ENCODE measurements around the gene MPZL3. TPM values are rescaled to one million over a fixed set of nuclear protein-coding genes. Genes with fewer than 3 reads are reported as not detected.
A peak's percentile ranks its signal among the peaks of the same experiment; 100 is the strongest.

The MPZL3 gene
- 0.47 TPM for polyA plus RNA-seq (2013, experiment 1 of 2)
- polyA plus RNA-seq (2013, experiment 2 of 2) = 0.47 TPM

- H3K4ac ChIP-seq (ENCODE audit: low read length) = no peak within 1 kb of the TSS
- peak within 1 kb of the TSS; percentile 90 for H4K91ac ChIP-seq (ENCODE audit: low read depth, low read length, poor library complexity)
- no peaks in the 10 kb centered on the region for H3K79me1 ChIP-seq (ENCODE audit: low read depth, low read length)
- H3K18ac ChIP-seq (ENCODE audit: low read length) = peak within 1 kb of the TSS; percentile 96
- peaks cover 0 to 33% (median 0%) of the 10 kb centered on the region in 3 experiments for H3K27me3 ChIP-seq (ENCODE audit: control insufficient read depth in 3 of 3, insufficient read depth in 3 of 3, low read depth in 1 of 3, low read length in 3 of 3)
- no peak within 1 kb of the TSS for H4K8ac ChIP-seq (ENCODE audit: low read depth, low read length)
- H2BK5ac ChIP-seq (ENCODE audit: low read length) = no peak within 1 kb of the TSS
- no peaks in the 10 kb centered on the region for H3K36me3 ChIP-seq (replicated peaks in 1 of 2; ENCODE audit: control insufficient read depth in 2 of 2, insufficient read depth in 2 of 2, low read length in 2 of 2)
- no peak within 1 kb of the TSS for H2AK5ac ChIP-seq (ENCODE audit: low read depth, low read length)
- H3K4me1 ChIP-seq (ENCODE audit: control insufficient read depth in 2 of 2, insufficient read depth in 1 of 2, low read depth in 1 of 2, low read length in 2 of 2) = no peaks in the 10 kb centered on the region
- H2BK15ac ChIP-seq (ENCODE audit: low read length) = no peak within 1 kb of the TSS
- H2BK120ac ChIP-seq (ENCODE audit: low read depth, low read length) = no peak within 1 kb of the TSS
- no peak within 1 kb of the TSS for H3K14ac ChIP-seq (ENCODE audit: low read length)
- DNase-seq (ENCODE audit: low spot score) = peak; percentile 69
- WGBS, 2 donors (ENCODE audit: extremely low coverage in 2 of 2, insufficient read length in 2 of 2, insufficient replicate concordance in 1 of 2) = no CpG with 5 or more reads among the region's 33 CpGs
- H3K4me3 ChIP-seq (ENCODE audit: low read length in 2 of 2) = peak within 1 kb of the TSS; percentile 75 to 91
- H2BK12ac ChIP-seq (ENCODE audit: low read length) = peak within 1 kb of the TSS; percentile 18
- peak within 1 kb of the TSS; percentile 98 for H2AFZ ChIP-seq (ENCODE audit: low read length)
- H3K23ac ChIP-seq (ENCODE audit: low read depth, low read length, poor library complexity) = no peak within 1 kb of the TSS
- H3K4me2 ChIP-seq (ENCODE audit: insufficient read depth, low read length, poor library complexity, severe bottlenecking) = peak within 1 kb of the TSS; percentile 72
- H3K9ac ChIP-seq (ENCODE audit: low read depth, low read length, poor library complexity) = peak within 1 kb of the TSS; percentile 56
- peak within 1 kb of the TSS; percentile 80 for H3K27ac ChIP-seq (replicated peaks; ENCODE audit: low read length)
- peaks cover 0 to 5% of the 10 kb centered on the region in 2 donors for H3K9me3 ChIP-seq (replicated peaks in 1 of 2; ENCODE audit: control insufficient read depth in 2 of 2, insufficient read depth in 1 of 2, low read depth in 1 of 2, low read length in 2 of 2)
Measured at GRCh38 chr11:118251858-118252652, at the start of gene MPZL3. Gene MPZL3, minus strand, starts transcription at chr11:118252365. Its CDS starts 71 bp downstream, at chr11:118252294.

DNA sequence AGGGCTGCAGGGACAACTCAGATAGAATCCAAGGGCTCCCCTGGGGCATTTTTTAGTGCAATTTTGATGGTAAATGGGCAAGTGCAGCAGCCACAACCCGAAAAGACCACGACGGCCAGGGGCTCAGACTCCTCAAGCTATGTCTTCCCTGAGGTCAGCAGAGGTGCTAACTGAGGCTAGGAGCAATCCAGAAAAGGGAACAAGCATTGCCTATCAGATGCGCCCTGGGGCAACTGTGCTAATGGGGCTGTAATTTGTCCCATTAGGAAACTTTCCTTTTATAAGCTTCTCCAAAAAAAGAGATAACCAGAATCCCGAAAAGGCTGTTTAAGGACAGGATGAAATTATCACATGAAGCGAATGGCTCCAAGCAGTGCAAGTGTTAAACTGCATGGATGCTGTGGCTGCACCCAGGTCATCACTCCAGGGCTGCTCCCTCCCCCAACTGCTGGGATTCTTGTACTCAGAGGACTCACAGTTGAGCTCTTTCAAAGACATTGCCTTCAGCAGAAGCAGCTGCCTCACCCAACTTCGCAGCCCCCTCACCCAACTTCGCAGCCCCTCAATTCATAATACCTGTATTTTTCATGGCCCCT, 49.5 kb upstream of the MPZL3 start:
- Histone ChIP-seq H3K27me3 (ENCODE audit: control insufficient read depth in 3 of 3, insufficient read depth in 3 of 3, low read depth in 1 of 3, low read length in 3 of 3) (peaks cover 0 to 49% (median 0%) of the 10 kb centered on the region in 3 experiments), H2BK5ac (ENCODE audit: low read length) (no peak overlapping the region), H3K4me3 (ENCODE audit: low read length in 2 of 2) (no peak overlapping the region), H3K9ac (ENCODE audit: low read depth, low read length, poor library complexity) (no peak overlapping the region), H3K14ac (ENCODE audit: low read length) (no peak overlapping the region), H2BK15ac (ENCODE audit: low read length) (no peak overlapping the region), H2AK5ac (ENCODE audit: low read depth, low read length) (no peak overlapping the region), H2BK120ac (ENCODE audit: low read depth, low read length) (no peak overlapping the region), H2AFZ (ENCODE audit: low read length) (no peak overlapping the region), H3K18ac (ENCODE audit: low read length) (no peak overlapping the region), H3K79me1 (ENCODE audit: low read depth, low read length) (no peaks in the 10 kb centered on the region), H3K36me3 (replicated peaks in 1 of 2; ENCODE audit: control insufficient read depth in 2 of 2, insufficient read depth in 2 of 2, low read length in 2 of 2) (no peaks in the 10 kb centered on the region), H4K91ac (ENCODE audit: low read depth, low read length, poor library complexity) (no peak overlapping the region), H3K9me3 (replicated peaks in 1 of 2; ENCODE audit: control insufficient read depth in 2 of 2, insufficient read depth in 1 of 2, low read depth in 1 of 2, low read length in 2 of 2) (no peaks in the 10 kb centered on the region), H3K4me1 (ENCODE audit: control insufficient read depth in 2 of 2, insufficient read depth in 1 of 2, low read depth in 1 of 2, low read length in 2 of 2) (no peaks in the 10 kb centered on the region), H3K4me2 (ENCODE audit: insufficient read depth, low read length, poor library complexity, severe bottlenecking) (no peak overlapping the region), H4K8ac (ENCODE audit: low read depth, low read length) (no peak overlapping the region), H3K27ac (replicated peaks; ENCODE audit: low read length) (no peak overlapping the region), H3K23ac (ENCODE audit: low read depth, low read length, poor library complexity) (no peak overlapping the region), H2BK12ac (ENCODE audit: low read length) (no peak overlapping the region), H3K4ac (ENCODE audit: low read length) (no peak overlapping the region)
- no peak for DNase-seq (ENCODE audit: low spot score)
- WGBS, 2 donors (ENCODE audit: extremely low coverage in 2 of 2, insufficient read length in 2 of 2, insufficient replicate concordance in 1 of 2) = no CpG with 5 or more reads among the region's 8 CpGs

GRCh38 chr11:118295815-118296454, 43.8 kb upstream of the MPZL3 start:
- Histone ChIP-seq H2BK15ac (ENCODE audit: low read length) (no peak overlapping the region), H3K14ac (ENCODE audit: low read length) (no peak overlapping the region), H3K4me2 (ENCODE audit: insufficient read depth, low read length, poor library complexity, severe bottlenecking) (no peak overlapping the region), H3K4me3 (ENCODE audit: low read length in 2 of 2) (no peak overlapping the region), H3K79me1 (ENCODE audit: low read depth, low read length) (no peaks in the 10 kb centered on the region), H2BK5ac (ENCODE audit: low read length) (no peak overlapping the region), H2BK120ac (ENCODE audit: low read depth, low read length) (no peak overlapping the region), H4K91ac (ENCODE audit: low read depth, low read length, poor library complexity) (no peak overlapping the region), H2BK12ac (ENCODE audit: low read length) (no peak overlapping the region), H3K4me1 (ENCODE audit: control insufficient read depth in 2 of 2, insufficient read depth in 1 of 2, low read depth in 1 of 2, low read length in 2 of 2) (no peaks in the 10 kb centered on the region), H3K36me3 (replicated peaks in 1 of 2; ENCODE audit: control insufficient read depth in 2 of 2, insufficient read depth in 2 of 2, low read length in 2 of 2) (no peaks in the 10 kb centered on the region), H3K9me3 (replicated peaks in 1 of 2; ENCODE audit: control insufficient read depth in 2 of 2, insufficient read depth in 1 of 2, low read depth in 1 of 2, low read length in 2 of 2) (no peaks in the 10 kb centered on the region), H3K4ac (ENCODE audit: low read length) (no peak overlapping the region), H2AK5ac (ENCODE audit: low read depth, low read length) (no peak overlapping the region), H3K23ac (ENCODE audit: low read depth, low read length, poor library complexity) (no peak overlapping the region), H3K18ac (ENCODE audit: low read length) (no peak overlapping the region), H3K27me3 (ENCODE audit: control insufficient read depth in 3 of 3, insufficient read depth in 3 of 3, low read depth in 1 of 3, low read length in 3 of 3) (peaks cover 0 to 15% (median 2%) of the 10 kb centered on the region in 3 experiments), H3K27ac (replicated peaks; ENCODE audit: low read length) (no peak overlapping the region), H3K9ac (ENCODE audit: low read depth, low read length, poor library complexity) (no peak overlapping the region), H4K8ac (ENCODE audit: low read depth, low read length) (no peak overlapping the region), H2AFZ (ENCODE audit: low read length) (no peak overlapping the region)
- WGBS, 2 donors (ENCODE audit: extremely low coverage in 2 of 2, insufficient read length in 2 of 2, insufficient replicate concordance in 1 of 2) = no CpG with 5 or more reads among the region's 3 CpGs
- DNase-seq (ENCODE audit: low spot score) = no peak

GRCh38 chr11:118295199-118295598, 43.0 kb upstream of the MPZL3 start:
- H2BK15ac ChIP-seq (ENCODE audit: low read length) = no peak overlapping the region
- H3K4me1 ChIP-seq (ENCODE audit: control insufficient read depth in 2 of 2, insufficient read depth in 1 of 2, low read depth in 1 of 2, low read length in 2 of 2) = no peaks in the 10 kb centered on the region
- no peak overlapping the region for H3K4ac ChIP-seq (ENCODE audit: low read length)
- H3K27me3 ChIP-seq (ENCODE audit: control insufficient read depth in 3 of 3, insufficient read depth in 3 of 3, low read depth in 1 of 3, low read length in 3 of 3) = peaks cover 0 to 9% (median 2%) of the 10 kb centered on the region in 3 experiments
- H3K4me2 ChIP-seq (ENCODE audit: insufficient read depth, low read length, poor library complexity, severe bottlenecking) = no peak overlapping the region
- DNase-seq (ENCODE audit: low spot score) = no peak
- H3K23ac ChIP-seq (ENCODE audit: low read depth, low read length, poor library complexity) = no peak overlapping the region
- H4K8ac ChIP-seq (ENCODE audit: low read depth, low read length) = no peak overlapping the region
- no peak overlapping the region for H3K18ac ChIP-seq (ENCODE audit: low read length)
- H3K36me3 ChIP-seq (replicated peaks in 1 of 2; ENCODE audit: control insufficient read depth in 2 of 2, insufficient read depth in 2 of 2, low read length in 2 of 2) = no peaks in the 10 kb centered on the region
- no peaks in the 10 kb centered on the region for H3K79me1 ChIP-seq (ENCODE audit: low read depth, low read length)
- H3K4me3 ChIP-seq (ENCODE audit: low read length in 2 of 2) = no peak overlapping the region
- no peak overlapping the region for H4K91ac ChIP-seq (ENCODE audit: low read depth, low read length, poor library complexity)
- H2AFZ ChIP-seq (ENCODE audit: low read length) = no peak overlapping the region
- no peak overlapping the region for H3K14ac ChIP-seq (ENCODE audit: low read length)
- no peak overlapping the region for H3K27ac ChIP-seq (replicated peaks; ENCODE audit: low read length)
- no peak overlapping the region for H2BK12ac ChIP-seq (ENCODE audit: low read length)
- no peak overlapping the region for H2BK5ac ChIP-seq (ENCODE audit: low read length)
- no peak overlapping the region for H3K9ac ChIP-seq (ENCODE audit: low read depth, low read length, poor library complexity)
- WGBS, 2 donors (ENCODE audit: extremely low coverage in 2 of 2, insufficient read length in 2 of 2, insufficient replicate concordance in 1 of 2) = no CpG with 5 or more reads among the region's 5 CpGs
- H2AK5ac ChIP-seq (ENCODE audit: low read depth, low read length) = no peak overlapping the region
- H3K9me3 ChIP-seq (replicated peaks in 1 of 2; ENCODE audit: control insufficient read depth in 2 of 2, insufficient read depth in 1 of 2, low read depth in 1 of 2, low read length in 2 of 2) = no peaks in the 10 kb centered on the region
- peak overlapping the region; percentile 61 for H2BK120ac ChIP-seq (ENCODE audit: low read depth, low read length)
